AG04450 (cell line): ENCODE data around the gene PREX1. TPM values are rescaled to one million over a fixed set of nuclear protein-coding genes. Genes with fewer than 3 reads are reported as not detected.

Experiments
- CTCF ChIA-PET: fragments of 300-600, 350-600 bp; formaldehyde crosslinking; extraction: SDS; loops from one replicate; lab custom pipeline; 2022; ENCODE audit warnings: antibody characterized with exemption, inconsistent platforms; lab: Charles Lee
- POLR2A ChIA-PET: fragments of 350-600 bp; formaldehyde crosslinking; extraction: SDS; loops from one replicate; lab custom pipeline; 2021; ENCODE audit warnings: antibody characterized with exemption, inconsistent platforms; lab: Yijun Ruan, JAX
- DNase-seq: peaks from one replicate; pipeline ENCODE4 v3.0.0-alpha.2; 2011; ENCODE audit warnings: low read depth, low spot score
- H3K27ac ChIP-seq: one replicate; pipeline ENCODE4 v1.5.1; 2012; ENCODE audit warnings: low read depth, low read length, control low read depth
- H3K27me3 ChIP-seq: one replicate; pipeline ENCODE4 v1.6.0; 2012; ENCODE audit warnings: low read length; ENCODE audit not compliant: control insufficient read depth, insufficient read depth
- H3K4me3 ChIP-seq: 2 replicates; pipeline ENCODE4 v1.5.1; 2011; ENCODE audit warnings: mild to moderate bottlenecking, low read depth, low read length, control low read depth
- H3K9me3 ChIP-seq: 2 replicates; pipeline ENCODE4 v1.5.1; 2012; ENCODE audit warnings: low read length; ENCODE audit not compliant: control insufficient read depth, insufficient read depth
- polyA plus RNA-seq: library from polyadenylated mRNA; depleted of rRNA; stranded (reverse); fragments of >200 nt; gene quantifications from 2 replicates; pipeline ENCODE4 v1.2.3, GENCODE V29; 2011
- TF ChIP-seq, protein P1 (sequence below): IDR thresholded peaks from 2 replicates; pipeline ENCODE4 v1.5.1; 2011; ENCODE audit warnings: low read depth, low read length, control low read depth, inconsistent platforms

PREX1 gene
- polyA plus RNA-seq, 1 experiment: 0.69 TPM

DNA sequence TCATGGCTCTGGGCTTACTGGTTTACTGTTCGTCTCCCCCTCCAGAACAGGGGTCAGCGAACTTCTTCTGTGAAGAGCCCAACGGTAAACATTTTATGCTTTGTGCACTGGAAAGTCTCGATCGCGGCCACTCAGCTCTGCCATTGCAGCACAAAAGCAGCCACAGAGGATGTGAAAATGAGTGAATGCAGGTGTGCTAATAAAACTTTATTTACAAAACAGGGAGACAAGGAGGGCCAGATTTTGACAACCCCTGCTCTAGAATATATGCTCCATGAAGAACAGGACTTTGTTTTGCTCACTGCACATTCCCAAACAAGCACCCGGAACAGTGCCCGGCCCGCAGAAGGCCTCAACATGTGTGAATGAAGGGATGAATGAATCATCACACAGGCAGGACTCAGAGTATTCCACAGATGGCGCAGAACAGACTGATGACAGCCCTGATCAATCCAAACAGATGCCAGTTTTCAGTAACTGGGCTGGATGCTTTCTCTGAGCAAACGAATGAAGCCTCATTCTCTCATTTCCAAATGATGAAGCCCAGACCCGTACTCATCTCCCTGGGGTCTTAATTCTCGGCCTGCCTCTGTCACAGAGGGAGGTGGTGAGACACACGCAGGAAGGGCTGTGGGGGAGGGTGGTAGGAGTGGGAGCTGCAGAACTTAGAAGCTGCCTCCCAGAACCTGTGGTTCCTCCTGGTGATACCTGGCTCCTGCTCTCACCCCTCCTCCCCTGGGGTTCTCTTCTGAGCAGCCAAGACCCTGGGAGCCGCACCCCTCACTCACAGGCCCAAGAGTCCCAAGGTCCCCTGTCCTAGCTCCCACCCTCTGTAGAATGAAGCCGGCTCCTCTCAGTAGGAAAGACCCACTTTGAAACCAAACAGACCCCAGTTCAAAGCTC is 196.4 kb downstream of the PREX1 start:
- ChIA-PET POLR2A (no interaction called here), CTCF (interaction anchor here (1.0 to 1.4 kb wide), 3 partner anchors 10 to 273 kb away, joined by 4 to 7 read pairs (median 4); no protein-coding TSS in a partner anchor)
- DNase-seq: no peak

DNA sequence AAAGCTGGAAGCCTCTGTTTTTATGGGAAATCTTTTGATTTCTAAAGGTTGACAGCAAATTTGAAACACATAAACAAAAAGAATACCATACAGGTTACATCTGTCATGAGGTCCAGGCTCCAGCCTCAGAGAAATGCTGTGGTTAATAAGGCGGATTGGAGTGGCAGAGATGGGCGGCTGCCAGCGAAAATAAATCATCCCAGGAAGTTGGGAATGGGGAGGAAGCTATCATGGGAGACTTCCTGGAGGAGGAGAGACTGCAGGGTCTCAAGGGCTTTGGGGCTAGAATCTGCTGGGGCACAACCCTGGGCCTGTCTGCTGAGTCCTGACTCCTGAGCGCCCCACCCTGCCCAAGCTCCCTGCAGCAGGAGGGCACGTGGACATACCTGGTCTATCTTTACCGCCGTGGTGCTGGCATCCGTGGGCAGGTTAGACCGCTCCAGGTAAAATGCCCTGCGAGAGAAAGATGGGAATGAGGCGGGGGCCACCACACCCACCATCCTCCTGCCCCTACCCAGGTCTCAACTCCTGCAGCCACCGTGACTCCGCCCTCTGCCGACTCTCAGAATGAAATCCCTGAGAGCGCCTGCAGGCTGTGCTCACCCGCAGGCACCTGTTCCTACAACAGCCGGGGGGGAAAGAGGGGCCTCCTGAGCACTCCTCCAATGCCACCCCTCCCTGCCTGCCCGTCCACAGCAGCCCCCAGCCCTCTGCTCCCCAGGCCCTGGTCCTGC is 197.3 kb downstream of the PREX1 start:
- H3K27ac ChIP-seq: no peak overlapping the region
- no peak for DNase-seq
- TF ChIP-seq, protein P1, sequence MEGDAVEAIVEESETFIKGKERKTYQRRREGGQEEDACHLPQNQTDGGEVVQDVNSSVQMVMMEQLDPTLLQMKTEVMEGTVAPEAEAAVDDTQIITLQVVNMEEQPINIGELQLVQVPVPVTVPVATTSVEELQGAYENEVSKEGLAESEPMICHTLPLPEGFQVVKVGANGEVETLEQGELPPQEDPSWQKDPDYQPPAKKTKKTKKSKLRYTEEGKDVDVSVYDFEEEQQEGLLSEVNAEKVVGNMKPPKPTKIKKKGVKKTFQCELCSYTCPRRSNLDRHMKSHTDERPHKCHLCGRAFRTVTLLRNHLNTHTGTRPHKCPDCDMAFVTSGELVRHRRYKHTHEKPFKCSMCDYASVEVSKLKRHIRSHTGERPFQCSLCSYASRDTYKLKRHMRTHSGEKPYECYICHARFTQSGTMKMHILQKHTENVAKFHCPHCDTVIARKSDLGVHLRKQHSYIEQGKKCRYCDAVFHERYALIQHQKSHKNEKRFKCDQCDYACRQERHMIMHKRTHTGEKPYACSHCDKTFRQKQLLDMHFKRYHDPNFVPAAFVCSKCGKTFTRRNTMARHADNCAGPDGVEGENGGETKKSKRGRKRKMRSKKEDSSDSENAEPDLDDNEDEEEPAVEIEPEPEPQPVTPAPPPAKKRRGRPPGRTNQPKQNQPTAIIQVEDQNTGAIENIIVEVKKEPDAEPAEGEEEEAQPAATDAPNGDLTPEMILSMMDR: no peak
- no peaks in the 10 kb centered on the region for H3K27me3 ChIP-seq
- no peaks in the 10 kb centered on the region; the same call in 1 of the 2 replicates for H3K9me3 ChIP-seq
- ChIA-PET CTCF (interaction anchor here (1.4 to 2.1 kb wide), 2 partner anchors 10 to 27 kb away, joined by 4 to 16 read pairs; no protein-coding TSS in a partner anchor), POLR2A (no interaction called here)
- no peak overlapping the region for H3K4me3 ChIP-seq

More for the DNA sequence above, 196.4 kb downstream of the PREX1 start:
- no peak overlapping the region for H3K4me3 ChIP-seq
- H3K27ac ChIP-seq: no peak overlapping the region
- no peaks in the 10 kb centered on the region; the same call in 1 of the 2 replicates for H3K9me3 ChIP-seq
- TF ChIP-seq, protein P1: no peak
- H3K27me3 ChIP-seq: no peaks in the 10 kb centered on the region

DNA sequence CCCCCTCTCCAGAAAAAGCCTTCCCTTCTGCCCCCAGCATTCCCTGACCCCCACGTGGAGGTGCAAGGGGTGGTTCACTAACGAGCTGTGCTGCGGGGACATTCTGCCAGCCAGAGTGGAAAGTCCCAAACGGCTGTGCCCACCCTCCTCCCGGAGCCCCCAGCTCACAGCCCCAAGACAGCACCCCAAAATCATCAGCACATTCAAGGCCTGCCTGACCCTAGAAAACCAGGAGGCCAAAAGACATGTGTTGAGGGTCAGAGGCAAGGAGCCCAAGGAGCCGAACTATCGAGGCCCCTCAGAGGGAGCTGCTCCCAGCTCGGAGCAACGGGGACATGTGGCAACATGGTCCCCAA is 197.9 kb downstream of the PREX1 start:
- TF ChIP-seq, protein P1: no peak
- H3K9me3 ChIP-seq: no peaks in the 10 kb centered on the region; the same call in 1 of the 2 replicates
- no peak for DNase-seq
- CTCF ChIA-PET: interaction anchor here (1.4 to 2.1 kb wide), 2 partner anchors 9 to 28 kb away, joined by 4 to 16 read pairs; no protein-coding TSS in a partner anchor
- H3K4me3 ChIP-seq: no peak overlapping the region
- POLR2A ChIA-PET: no interaction called here
- H3K27ac ChIP-seq: no peak overlapping the region
- H3K27me3 ChIP-seq: no peaks in the 10 kb centered on the region

DNA sequence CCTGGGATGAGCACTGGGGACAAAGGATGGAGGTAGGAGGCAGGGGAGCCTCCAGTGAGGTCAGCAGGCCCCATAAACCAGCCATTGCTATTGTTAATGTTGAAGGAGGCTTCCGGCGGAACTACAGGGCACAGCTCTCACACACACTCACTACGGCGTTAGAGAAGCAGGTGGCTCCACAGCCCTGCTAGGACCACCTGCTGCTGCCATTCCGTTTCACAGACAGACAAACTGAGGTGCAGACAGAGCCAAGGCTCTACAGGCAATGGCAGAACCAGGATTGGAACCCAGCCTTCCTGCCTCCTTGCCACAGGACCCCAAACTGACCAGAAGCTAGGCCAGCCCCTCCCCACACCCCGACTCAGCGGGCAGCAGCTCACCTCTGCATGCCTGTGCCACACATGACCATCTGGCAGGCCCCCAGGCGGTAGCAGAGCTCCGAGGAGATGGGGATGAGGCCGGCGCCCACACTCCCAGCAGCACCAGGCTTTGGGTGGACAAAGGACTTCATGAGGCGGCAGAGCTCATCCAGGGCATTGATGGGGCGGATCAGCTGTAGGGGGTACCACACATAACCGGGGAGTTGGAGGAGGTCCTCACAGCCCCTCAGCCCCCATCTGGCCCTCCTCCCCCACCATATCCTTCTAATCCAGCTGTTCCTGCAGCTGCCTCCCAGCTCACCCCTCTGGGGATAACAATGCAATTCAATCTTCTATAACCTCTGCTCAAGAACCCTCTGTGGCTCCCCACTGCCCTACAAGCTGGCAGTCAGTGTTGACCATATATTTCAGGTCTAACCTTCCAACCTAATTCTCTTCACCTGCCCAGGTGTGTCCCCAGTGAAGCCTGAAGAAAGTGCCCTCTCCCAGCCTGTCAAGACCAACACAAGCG is 198.5 kb downstream of the PREX1 start:
- Histone ChIP-seq H3K27ac (no peak overlapping the region), H3K27me3 (no peaks in the 10 kb centered on the region), H3K9me3 (no peaks in the 10 kb centered on the region; the same call in 1 of the 2 replicates), H3K4me3 (no peak overlapping the region)
- TF ChIP-seq, protein P1: no peak
- ChIA-PET CTCF (interaction anchor here (1.4 to 2.1 kb wide), 2 partner anchors 9 to 28 kb away, joined by 4 to 16 read pairs; no protein-coding TSS in a partner anchor), POLR2A (no interaction called here)
- DNase-seq: no peak
